22Rv1 (cell line): Measurements from ENCODE around the gene SAXO1.

Experiments
- H3K27ac ChIP-seq: fragments of 450-650 bp; 2 replicates; pipeline ENCODE4 v1.5.1; 2017
- CTCF ChIP-seq: fragments of 450-650 bp; IDR thresholded peaks from 2 replicates; pipeline ENCODE4 v1.5.1; 2017; ENCODE audit warnings: mild to moderate bottlenecking
- ZFX ChIP-seq: fragments of 450-650 bp; IDR thresholded peaks from 2 replicates; pipeline ENCODE4 v1.6.1; 2017; ENCODE audit warnings: antibody characterized with exemption, borderline replicate concordance

The SAXO1 gene

GRCh38 chr9:18923167-18923566 is 109.8 kb downstream of the SAXO1 start:
- H3K27ac ChIP-seq, result no peak overlapping the region
- TF ChIP-seq ZFX (no peak), CTCF (no peak)

DNA sequence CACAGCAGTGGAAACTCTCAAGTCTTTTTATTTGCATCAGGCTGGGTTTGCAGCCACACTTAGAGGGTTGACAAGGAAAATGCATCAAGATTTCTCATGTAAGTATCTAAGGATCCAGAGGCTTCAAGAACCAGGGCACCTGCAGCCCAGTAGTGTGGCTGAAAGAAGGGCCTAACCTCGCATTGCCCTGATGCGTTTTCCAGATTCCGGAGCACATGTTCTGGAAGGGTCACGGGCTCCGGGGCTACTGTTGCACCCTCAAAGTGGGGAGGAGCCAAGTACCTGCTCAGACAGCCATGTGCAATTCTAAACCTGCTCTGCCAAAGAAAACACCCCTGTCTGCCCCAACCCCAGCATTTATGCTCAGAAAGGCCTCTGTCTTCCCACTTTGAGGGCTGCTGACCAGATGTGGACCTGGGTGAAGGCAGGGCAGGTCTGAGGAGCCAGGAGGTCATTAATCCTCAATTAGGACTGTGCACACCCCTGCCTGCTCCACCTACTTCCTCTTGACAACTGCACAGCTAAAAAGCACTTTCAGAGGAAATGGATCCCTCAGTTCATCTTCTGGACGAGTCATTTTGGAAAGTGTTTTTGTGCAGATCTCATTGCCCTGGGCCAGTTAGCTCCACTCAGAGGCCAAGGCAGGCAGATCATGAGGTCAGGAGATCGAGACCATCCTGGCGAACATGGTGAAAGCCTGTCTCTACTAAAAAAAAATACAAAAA is 110.7 kb downstream of the SAXO1 start:
- TF ChIP-seq CTCF (no peak), ZFX (no peak)
- H3K27ac ChIP-seq, result no peak overlapping the region

DNA sequence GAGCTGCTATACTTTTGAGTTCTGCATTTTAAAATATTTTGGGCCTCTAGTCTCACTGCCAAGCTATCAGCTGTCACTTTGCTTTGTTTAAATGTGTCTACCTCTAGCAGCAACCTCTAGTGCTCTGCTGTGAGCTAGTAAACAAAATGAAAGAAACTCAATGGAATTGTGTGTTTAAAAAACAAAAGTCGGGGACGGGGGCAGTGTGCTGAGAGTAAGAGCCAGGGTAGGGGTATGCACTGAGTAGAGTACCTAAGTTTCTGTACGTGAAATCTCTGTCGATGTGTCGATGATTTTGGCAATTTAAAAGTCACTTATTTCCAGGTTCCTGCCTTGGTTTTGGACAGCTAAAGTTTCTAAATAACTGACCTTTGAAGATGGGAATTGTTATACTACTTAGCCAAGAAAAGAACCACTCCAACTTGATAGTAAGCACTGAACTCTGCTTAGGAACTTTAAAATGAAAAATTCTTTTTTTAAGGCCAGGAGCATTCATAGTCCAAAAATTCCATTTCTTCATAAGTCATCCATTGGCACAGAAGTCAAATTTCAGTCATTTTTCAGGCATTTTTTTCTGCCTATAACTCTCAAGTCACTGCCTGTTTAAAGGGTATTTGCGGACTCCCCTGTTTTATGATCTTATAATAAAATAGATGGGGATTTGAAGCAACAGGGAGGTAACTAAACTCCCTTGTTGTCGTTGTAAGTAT is 111.5 kb downstream of the SAXO1 start:
- no peak for TF ChIP-seq ZFX
- TF ChIP-seq CTCF, result no peak
- no peak overlapping the region for H3K27ac ChIP-seq

DNA sequence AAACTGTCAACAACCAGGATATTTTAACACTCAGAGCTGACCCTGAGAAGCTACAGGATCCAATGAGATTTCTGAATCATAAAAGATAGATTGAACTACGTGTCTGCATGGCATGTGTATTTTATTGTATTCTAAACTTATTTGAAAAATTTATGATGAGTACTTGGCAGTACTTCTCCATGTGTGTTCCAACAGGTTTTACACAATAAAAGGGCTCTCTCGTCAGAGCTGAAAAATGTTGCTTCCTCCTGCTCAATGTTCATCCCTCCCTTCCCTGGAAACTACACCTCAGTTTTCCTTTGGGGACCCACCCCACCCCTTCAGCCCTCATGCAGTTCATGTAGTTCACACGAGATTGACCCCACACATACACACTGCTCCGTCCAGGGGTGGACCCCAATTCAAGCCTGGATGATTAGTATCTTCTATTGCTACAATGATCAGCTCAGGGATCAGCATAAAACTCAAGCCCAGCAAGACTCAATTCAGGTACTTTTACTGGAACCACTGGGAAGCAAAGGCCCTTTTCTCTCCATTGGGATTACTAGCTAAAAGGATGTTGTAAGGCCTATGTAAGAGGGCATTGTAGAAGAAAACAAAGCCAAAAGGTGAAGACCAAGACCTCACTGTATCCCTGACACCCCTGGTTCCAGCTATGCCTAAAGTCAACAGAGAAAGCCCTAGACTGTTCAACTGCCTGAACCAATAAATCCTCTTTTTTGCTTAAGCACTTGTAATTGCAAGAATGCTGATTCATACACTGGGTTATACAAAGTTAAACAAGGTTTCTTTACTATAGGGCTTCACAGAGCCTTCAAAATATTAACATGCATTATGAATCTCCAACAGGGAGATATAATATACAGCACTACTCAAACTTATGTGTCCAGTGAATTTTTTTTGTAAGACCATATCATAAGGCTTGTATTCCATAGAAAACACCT is 112.6 kb downstream of the SAXO1 start:
- no peak overlapping the region for H3K27ac ChIP-seq
- TF ChIP-seq ZFX (no peak), CTCF (no peak)

- TF ChIP-seq ZFX (no peak), CTCF (no peak)
- no peak overlapping the region for H3K27ac ChIP-seq
Observed at GRCh38 chr9:18911714-18912342, 121.2 kb downstream of the SAXO1 start.

GRCh38 chr9:18910916-18911315 is 122.1 kb downstream of the SAXO1 start:
- no peak overlapping the region for H3K27ac ChIP-seq
- TF ChIP-seq ZFX, result no peak
- no peak for TF ChIP-seq CTCF
